Superior temporal gyrus (tissue), 1 donor: ENCODE data around the gene FTCDNL1.

Source experiments
- DNase-seq: peaks from one replicate; pipeline ENCODE4 v3.0.0-alpha.2; 2016; ENCODE audit errors: extremely low spot score

The FTCDNL1 gene

DNA sequence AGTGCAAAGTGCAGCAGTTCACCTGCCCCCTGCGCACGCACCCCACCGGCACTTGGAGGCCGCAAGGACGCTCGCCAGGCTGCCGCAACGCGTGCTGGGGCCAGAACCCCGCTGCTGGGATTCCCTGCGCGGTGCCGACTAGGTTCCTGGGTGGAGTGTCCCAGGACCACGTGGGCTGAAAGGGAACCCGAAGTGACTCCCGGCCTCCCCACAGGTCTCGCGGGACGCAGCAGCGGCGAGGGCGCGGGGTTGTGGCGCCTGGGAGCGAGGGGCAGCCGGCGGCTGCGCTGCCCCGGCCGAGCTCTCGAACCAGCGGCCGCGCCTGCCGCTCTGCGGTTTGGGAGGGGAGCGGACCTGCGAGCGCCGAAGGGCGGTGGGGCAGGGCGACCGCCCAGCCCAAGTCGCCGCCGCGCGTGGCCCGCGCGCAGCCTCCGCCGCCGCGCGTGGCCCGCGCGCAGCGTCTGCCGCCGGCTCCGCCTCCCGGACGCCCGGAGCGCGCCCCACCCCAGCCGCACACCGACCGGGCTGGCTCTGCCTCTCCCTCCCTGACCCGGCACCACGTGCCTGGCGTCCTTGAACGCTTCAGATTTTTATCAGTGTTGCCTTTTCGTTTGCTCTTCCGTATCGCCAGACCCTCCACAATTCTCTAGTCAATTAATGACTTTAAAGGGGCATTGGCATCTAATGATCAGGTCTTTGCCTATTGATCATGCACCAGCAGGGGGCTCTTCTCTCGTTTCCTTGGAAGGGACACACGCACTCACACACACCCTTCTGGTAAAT, at the start of gene FTCDNL1:
FTCDNL1 (minus strand) TSS at position 475 of the 783 bp plus-strand sequence. CDS start 2,230 bp downstream, outside the sequence.
- peak; percentile 89 for DNase-seq

DNA sequence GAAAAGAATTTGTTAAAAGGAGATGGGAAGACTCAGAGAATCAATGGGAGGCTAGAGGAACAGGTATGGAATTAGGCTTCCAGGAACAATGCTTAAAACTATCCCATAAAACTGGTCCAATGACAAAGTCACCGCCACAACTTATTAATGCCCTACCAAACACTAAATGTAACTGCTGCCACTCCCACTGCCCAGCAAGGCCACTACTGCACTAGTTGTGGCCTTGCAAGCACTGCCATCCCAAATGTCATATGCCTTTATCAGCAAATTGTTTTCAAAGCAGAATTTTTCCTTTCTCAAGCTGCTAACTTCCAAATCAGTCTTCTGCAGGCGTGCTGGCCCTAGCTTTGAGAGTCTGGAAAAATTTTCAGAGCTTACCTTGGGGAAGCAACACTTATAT, 45.6 kb upstream of the FTCDNL1 start:
- DNase-seq = no peak

DNA sequence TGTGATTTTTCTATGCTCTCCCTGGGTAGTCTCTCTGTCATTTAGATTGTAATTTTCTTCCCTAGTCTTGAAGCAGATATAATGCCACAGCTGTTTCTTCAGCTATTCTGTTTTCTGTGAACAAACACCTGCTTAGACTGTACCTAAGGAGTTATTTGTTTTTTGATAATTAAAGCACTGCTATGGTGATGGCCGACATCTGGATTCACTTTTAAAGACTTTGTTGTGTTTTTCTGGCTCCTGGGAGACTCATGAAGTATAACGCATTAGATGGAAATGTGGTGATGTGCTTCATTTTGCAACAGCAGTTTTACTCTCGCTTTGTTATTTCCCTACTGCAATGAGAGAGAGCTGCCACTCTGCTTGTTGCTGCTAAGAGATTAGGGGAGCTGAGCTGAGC, 44.4 kb upstream of the FTCDNL1 start:
- DNase-seq = no peak

DNA sequence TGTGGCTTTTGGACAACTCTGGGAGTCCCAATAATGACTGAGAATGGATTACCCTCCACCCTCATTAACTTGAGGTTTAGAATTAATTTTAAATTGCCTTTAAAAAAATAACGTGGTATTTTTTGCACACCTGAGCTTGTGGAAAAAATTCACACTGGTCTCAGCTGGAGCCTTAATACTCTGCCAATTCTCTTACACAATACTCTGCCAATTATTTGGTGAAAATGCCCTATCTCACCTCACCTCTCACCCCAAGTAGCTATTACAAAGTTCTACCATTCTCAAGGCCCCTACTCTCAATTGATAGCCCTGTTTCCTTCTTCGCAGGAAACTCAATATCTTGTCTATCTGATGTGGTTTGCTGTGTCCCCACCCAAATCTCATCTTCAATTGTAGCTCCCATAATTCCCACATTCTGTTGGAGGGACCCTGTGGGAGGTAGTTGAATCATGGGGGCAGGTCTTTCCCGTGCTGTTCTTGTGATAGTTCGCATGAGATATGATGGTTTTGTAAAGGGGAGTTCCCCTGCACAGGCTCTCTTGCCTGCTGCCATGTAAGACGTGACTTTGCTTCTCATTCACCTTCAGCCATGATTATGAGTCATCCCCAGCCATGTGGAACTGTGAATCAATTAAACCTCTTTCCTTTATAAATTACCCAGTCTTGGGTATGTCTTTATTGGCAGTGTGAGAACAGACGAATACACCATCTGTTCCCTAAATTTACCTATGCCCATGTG, 32.7 kb upstream of the FTCDNL1 start:
- DNase-seq = no peak

DNA sequence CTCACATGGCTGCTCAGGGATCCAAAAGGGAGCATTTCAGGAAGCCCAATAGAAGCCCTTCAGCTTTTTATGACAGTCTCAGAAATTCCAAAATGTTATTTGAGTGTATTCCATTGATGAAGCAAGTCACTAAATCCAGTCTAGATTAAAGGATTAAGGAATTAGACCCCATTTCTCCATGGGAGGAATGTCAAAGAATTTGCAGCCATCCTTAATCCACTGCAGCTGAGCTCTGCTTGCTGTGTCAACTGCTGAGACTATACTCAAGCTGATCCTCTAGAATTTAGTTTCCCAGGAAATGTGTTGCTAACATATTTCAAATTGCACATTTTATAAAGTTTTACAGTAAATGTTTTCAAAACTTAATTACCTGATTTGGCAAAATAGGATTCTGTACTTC, 31.7 kb upstream of the FTCDNL1 start:
- DNase-seq = no peak

DNA sequence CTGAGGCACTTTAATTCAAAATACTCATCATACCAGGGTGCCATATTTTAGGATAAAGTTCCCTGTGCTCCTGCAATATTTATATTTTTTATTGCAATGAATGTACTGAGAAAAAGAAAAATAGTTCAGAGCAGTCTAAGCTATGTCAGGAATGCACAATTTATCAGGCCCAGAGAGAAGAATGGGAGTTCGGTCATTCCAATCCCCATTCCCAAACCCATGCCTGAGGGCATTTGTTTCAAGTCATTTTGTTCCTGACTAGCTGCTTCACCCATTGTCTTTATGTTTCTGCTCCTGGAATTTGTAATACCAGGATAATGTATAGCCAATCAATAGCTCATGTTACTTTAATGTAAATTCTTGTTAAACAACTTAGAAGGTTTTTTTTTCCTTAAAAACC, 24.4 kb upstream of the FTCDNL1 start:
- DNase-seq = no peak

DNA sequence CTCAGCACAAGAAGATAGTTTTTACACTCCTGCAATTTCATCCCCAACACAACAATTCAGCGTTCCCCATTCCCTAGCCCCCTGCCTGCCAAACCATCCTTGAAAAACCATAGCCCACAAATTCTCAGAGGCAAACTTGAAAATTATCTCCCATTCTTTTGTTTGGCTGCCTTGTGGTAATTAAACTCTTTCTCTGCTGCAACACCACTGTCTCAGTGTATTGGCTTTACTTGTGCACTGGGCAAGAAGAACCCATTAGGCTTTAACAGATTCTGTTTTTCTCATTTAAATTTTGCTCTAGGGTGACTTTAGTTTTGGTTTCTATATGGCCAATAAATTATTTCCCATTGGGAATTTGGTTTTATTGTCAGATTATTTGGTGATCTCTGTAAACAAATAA, 23.2 kb upstream of the FTCDNL1 start:
- DNase-seq = no peak

DNA sequence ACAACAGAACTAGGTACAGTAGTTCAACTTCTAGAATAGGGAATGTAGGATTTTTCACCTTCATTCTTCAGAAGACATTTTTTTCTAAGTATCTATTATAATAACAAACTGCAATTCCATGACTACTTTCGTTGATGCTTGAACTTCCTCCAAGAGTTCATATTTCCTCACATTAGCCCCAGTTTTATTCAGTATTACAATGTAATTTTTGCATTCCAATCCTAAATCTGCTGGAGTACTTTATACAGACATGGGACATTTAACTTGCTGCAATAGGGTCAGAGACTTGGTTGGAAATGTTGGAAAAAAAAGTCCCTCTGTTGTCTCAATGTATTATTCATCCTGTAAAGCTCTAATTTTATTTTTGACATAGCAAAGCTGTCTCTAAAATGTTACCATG, 19.6 kb upstream of the FTCDNL1 start:
- DNase-seq = no peak

DNA sequence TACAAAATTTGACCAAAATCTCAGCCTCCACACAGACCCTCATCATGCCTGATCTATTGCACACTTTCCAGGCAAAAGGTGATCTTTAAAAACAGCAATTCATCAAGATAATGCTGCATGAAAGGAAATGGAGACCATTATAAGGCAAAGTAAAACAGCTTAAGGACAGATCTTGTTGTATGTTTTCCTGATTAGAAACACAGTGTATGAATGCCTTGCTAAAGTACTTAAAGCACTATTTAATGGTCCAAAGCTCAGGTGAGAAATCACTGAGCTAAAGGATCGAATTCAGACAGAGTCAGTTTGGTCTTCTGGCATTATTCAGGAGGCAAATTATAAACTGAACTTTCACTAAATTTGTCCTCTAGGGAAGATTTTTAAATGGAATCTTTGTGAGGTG, 18.7 kb upstream of the FTCDNL1 start:
- DNase-seq = no peak

DNA sequence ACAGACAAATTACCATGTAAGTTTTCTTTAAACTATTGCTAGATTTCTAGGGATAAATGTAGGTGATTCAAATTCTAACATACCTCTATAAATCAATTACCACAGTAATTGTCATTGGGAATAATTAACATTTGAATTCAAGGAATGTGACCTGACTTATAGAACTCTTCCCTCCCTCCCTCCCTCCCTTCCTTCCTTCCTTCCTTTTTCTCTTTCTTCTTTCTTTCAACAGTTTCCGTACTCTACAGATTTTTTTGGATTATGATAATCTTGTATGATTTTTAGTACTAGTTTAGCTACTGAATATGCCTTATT, 18.2 kb upstream of the FTCDNL1 start:
- no peak for DNase-seq

DNA sequence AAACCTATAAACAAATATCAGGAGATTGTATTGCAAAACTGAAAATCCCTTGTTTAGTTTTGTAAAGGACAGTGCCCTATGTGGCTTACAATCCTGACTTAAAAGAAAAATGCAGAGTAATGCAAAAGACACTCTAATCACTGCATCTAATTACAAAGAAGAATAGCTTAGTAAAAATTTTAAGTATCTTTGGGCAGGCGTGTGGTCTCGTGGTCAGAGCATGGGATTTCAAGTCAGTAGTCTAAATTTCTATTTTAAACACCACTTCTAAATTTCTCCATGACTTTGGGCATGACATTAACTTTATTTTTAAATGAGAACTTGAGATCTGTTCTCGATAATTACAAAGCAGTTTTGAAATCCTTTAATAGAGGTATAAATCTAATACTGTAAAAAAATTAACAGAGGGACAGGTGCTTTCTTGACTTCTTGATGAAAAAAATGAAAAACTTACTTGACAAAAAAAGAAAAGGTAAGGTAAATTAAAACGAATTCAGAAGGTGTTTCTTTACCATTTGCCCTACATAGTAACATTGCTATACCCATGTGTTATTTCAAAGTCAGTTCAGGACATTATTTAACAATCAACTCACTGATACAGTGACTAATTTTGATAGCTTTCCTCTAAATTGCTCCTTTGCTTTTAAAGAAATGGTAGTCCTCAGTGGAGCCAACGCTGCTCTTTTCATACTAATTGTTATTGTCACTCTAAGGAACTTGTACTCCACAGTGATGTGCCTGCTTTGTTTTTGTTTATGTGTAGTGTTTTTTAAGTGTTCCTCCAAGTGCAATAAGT, 17.6 kb upstream of the FTCDNL1 start:
- no peak for DNase-seq

DNA sequence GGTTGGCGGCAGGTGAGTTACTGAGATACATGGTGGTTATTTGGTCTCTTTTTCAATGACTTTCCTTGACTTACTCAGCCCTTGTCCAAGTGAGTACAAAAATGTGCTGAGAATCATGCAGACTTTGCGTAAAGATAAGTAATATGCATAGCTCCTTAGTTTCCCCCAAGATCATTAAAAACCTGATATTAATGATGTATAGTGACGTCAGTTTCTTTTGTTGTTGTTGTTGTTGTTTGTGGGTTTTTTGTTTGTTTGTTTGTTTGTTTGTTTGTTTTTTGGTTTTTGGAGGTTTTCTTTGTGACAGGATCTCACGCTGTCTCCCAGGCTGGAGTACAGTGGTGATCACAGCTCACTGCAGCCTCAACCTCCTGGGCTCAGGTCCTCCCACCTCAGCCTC, 14.9 kb upstream of the FTCDNL1 start:
- DNase-seq = no peak

DNA sequence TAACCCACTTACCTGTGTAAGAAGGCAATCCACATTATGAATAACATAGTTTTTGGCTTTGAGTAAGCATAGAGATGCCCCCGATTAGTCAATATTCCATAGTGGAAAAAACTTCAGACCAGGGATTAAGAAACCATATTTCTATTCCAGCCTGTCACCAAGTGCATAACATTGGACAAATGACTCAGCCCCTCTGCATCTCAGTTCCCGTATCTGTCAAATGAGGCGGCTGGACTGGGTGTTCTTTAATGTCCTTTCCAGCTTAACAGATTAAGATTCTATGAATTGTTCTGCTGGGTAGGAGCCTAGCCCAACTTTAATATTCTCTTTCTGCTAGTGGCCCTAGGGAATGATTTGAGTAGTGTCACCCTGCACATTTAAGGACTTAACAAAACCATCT, 11.8 kb upstream of the FTCDNL1 start:
- no peak for DNase-seq

DNA sequence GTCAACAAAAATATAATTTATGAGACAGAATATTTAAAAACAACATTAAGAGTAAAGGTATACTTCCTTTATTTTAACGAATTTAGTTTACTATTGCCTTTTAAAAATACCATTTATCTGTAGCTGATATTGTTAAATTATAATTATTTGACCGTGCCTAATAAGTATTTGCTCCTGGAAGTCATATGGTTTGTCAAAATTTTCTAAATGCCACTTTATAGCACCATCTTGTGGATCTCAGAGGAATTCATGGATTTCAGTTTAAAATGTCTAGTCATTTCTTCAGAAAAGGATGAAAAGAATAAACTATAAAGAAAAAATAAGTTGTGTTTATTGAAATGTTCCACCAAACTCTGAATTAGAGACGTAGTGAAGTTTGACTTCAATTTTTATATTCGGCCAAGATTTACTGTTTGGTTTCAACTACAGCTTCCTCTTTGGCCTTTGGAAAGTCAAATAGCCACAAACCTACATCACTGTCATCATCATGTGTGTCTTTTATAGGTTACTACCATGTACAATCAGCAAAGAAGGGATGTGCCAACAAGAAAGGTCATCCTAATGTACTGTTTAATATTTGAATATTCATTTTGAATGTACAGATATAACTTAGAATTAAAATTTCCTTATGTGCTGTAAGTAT, 10.3 kb upstream of the FTCDNL1 start:
- DNase-seq = peak; percentile 85

DNA sequence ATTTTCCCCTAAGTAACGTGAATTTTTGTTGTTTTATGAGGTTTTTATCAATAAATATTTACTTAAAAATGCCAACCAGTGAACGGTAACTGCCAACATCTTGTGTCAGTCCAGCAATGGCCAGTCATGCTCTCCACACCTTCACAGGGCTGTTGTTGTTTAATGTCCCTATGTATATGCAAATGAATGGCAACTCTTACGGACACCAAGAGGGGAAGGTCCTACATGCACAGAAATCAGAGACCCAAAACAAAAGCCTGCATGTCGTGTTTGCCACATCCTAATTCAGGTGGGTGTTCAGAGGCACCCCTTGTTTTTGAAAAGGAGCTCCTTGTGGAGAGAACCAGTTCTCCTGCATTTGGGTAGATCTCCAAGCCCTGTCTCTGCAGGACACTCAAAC, 4.8 kb upstream of the FTCDNL1 start:
- DNase-seq = no peak

DNA sequence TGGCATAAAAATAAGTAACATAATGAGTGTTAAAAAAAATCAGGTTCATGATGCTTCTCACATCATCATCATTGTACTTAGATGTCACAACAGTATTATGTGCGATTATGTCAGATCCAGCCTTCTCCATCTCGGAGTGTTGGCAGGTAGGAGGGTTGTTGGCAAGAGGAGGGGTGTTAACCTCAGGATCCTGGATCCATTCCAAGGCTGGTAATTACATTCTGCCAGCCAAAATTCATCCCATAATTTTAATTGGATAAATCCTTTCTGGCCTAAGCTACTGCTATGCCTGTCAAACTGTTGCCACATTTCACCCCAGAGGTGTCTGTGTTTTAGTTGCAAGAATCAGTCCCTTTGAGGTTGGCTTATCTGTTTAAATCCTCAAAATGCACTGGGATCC, 891 bp upstream of the FTCDNL1 start:
- peak; percentile 39 for DNase-seq

DNA sequence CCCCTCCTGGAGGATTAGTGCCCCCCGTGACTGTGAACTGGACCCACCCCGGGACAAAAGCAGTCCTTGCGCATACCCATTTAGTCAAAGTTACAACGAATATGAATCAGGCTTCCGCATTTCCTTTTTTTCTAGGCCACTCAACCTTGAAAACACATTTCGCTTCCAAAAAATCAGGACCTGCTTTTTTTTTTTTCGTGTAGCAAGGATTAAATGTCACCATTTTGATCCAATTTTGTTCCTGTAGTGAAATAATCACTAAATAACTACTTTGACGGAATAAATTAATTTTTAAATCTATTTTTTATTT, 464 bp upstream of the FTCDNL1 start:
- no peak for DNase-seq

DNA sequence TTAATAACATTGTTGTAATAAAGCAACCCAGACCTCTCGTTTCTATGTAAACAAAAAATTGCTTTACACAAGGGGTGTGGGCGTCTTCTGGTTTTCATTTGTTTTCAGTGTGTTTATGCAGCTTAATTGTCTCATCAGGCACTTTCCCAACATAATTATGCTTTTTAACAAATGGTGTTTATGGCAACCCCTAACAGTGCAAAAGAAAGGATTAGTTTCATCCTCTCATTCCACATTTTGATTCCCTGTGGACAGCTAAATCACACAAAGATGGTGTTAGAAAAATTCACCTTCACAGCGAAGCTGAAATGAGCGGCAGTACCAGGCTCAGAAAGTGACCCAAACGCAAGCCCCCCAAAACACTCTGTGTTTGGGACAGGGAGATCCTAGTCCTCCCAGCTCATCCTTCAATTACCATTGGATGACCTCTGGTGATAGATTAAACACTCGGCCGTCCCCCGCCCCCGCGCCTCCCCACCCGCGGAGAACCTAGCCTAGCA, 724 bp downstream of the FTCDNL1 start:
- DNase-seq = peak; percentile 60

DNA sequence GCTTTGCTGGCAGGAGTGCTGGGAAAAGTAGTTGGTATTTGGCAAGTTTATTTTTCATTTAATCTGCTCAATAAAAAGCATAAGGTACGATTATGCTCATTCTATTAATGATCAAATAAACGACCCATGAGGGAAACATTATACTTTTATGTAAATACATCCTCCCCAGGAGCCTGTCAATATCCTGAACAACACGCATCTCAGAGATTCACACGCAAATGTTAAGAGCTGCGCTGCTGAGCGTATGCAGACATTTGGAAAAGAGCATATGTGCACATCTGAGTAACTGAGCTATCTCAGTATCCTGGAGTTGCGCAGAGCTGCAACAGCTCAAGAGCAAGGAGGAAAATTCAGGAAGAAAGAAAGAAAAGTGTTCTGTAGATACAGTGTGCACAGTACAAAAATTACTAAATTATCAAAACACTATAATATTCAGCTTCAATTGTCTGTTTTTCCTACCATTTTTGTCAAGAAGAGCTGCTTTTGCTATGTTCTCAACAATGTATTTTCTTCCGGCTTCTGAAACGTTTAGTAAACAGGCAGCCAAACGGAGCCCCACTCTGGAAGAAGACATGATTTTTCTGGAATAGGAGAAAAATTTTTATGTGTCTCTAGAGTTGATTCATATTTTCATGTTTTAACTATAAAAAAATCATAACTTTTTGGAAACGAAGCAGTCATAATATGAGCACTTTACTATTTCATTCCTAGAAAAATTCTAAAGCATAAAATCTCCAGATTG, 2.4 kb downstream of the FTCDNL1 start:
- peak; percentile 62 for DNase-seq

DNA sequence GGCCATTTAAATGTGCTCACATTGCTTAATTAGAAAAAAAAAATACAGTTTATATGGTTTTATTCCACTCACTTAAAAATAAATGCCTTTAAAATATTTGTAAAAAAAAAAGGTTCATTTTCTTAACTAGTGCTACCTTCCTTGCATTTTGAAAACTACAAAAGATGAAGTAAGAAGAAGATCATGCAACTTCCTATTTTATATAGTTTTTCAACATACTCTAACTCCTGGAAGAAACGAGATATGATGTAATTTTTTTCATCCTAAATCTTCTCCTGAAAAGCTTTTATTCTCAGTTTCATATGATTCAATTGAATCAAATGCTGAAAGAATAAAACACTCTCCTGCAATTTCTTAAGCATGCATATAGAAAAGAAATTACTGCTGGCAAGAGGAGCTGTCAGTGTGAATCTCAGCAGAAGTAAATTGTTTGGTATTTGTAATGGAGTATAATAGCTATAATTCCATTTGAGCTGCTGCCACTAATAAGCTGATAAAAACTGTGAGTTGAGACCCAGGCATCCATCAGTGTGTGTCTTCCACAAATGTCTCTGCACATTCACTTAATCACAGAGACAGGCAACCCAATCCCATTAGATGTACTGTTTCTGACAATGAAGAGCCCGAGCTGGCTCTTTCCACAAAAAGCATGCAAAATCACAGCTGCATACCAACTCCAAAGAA, 3.7 kb downstream of the FTCDNL1 start:
- DNase-seq = no peak
